GM19467 (cell line): ENCODE measurements around the gene ETV6.

Experiments
- ATAC-seq: cut with Tn5 transposase; IDR thresholded peaks from one replicate; pipeline ENCODE4 v1.9.1; 2021; ENCODE audit warnings: mild to moderate bottlenecking, moderate library complexity; ENCODE audit not compliant: unreplicated experiment

Gene ETV6

DNA sequence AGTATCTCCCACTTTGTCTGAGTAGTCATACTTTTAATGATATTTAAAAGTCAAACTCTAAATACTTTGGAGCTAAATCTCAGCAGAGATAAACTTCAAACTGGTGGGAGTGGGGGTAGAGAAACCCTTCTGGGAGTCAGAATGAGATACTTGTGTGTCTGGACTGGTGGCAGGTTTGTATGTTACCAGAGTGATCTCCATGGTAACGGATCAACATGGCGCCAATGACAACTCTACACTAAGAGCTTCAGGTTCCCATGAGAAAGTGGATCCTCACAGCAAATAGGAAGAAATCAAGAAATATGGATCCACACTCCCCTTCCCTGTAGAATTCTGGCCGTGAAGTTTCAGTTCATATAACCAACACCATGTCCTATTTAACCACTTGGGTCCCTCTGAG lies 121.9 kb downstream of the ETV6 start:
- no peak for ATAC-seq

DNA sequence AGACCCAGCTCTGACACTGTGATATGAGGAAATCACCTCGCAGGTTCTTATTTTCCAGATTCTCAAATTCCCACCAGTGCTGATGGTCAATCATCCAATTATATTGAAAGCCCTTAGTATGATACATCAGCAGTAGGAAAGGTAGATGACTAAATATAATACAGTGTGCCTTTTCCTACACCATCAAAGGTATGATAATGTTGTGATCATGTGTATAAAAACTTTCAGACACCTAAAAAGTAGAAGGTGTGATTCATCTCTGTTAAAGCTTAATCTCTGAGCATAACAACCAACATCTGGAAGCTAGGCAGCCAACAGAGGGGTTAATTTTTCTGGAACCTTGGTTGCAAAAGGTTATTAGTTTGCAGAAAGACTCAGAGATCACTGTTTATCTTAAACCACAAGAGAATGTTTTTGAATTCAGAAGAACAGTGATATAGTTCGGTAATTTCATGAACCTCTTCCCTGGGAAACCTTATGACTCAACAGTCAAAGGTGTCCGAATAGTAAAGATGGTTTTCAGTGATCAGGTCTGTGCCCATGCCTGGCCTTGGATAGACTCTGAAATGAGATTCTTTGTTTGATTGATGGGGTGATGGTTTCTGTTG lies 122.5 kb downstream of the ETV6 start:
- ATAC-seq, result no peak

DNA sequence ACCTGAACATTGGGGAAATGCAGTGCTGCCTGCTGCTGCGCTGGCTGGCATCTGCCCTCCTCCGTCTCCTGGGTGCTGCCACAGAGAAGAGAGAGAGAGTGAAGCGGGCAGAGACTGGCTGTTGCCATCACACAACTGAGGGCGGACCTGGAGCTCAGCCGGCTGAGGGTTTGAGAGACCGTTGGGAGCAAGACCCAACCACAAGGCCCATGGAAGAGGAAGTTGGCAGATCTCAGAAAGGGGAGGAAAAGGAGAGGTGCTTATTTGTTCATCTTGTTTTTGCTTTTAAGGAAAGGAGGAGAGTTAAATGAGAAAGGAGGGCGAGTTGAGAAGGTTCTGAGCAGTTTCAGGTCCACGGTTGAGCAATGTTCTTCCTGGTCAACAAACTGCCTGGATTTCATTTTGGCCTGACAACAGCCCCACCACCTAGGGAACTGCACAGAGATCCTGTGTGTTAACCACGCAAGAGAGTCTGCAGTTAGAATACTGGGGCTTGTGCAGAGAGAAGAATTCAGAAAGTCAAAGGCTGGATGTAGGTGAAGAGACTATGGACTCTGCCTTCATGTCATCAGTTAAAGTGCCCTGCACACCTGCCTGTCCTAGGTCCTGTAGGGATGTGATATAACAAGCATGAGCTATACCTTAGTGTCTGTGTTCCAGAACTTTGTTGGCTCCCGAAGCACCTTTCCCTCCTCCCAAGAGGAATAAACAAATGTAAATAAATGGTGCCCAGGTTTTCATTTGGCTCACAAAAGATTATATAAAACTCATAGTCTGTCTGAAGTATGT lies 124.6 kb downstream of the ETV6 start:
- no peak for ATAC-seq

DNA sequence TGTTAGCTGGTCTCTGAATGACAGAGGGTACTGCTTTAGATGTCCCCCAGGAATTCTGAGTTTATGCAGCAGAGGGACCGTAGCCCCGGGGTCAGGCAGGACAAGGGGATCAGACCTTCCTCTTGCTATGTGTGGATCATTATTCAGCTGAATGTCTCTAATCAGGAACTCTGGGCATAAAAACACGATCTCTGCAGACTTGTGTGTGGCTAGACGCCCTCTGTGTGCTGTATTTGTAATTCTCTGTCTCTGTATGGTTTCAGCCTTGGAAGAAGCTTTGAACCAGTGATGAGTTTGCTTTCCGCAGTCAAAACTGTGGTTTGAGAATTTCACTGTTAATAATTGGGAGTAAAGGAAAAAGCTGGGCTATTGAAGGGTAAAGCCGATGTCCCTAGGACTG lies 125.3 kb downstream of the ETV6 start:
- no peak for ATAC-seq

DNA sequence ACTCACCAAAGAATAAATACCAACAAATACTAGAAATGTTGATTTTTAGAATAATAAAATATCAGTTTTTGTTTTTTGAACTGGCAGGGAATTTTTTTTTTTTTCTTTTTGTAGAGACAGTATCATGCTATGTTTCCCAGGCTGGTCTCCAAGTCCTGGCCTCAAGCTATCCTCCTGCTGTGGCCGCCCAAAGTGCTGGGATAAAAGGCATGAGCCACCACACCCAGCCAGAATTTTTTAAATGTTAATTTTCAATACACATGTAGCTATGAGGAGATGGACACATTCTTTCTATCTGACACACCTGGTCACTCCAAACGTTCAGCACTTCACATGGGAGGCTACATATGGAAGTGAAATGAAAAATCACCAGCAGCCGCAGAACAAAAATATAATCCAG lies 126.8 kb downstream of the ETV6 start:
- ATAC-seq, result no peak

DNA sequence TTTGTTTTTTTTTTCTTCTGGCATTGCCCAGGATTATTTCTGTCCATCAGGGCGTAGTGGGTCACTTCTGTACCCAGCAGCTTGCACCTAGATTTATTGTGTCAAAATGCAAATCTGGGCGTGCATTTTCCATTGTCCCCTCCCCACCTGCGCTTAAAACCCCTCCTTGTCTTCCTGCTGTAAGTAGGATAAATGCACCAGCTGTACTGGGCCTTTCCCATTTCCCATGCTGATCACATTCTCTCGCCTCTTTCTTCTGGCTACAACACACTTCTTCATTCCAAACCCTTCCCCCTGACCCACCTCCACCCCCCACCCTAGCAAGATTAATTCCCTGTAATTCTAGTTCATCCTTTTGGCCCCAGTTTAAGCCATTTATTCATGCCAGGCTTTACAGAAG lies 128.0 kb downstream of the ETV6 start:
- no peak for ATAC-seq

DNA sequence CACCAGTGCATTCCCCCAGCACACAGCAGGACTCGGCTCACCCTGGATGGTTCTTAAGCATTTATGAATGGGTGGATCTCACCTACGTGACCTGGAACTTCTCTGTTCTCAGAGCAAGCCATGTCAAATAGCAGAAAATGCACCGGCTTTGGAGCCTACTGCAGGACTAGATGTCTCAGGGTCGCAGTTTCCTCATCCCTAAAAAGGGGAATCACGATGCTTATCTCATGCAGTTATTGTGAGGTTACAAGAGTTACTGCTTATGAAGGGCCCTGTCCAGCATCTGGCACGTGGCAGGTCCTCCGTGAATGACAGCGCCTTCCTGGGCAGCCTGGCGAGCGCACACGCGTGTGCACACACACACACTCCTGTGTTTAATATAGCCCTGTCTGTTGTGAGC lies 128.5 kb downstream of the ETV6 start:
- ATAC-seq, result no peak

DNA sequence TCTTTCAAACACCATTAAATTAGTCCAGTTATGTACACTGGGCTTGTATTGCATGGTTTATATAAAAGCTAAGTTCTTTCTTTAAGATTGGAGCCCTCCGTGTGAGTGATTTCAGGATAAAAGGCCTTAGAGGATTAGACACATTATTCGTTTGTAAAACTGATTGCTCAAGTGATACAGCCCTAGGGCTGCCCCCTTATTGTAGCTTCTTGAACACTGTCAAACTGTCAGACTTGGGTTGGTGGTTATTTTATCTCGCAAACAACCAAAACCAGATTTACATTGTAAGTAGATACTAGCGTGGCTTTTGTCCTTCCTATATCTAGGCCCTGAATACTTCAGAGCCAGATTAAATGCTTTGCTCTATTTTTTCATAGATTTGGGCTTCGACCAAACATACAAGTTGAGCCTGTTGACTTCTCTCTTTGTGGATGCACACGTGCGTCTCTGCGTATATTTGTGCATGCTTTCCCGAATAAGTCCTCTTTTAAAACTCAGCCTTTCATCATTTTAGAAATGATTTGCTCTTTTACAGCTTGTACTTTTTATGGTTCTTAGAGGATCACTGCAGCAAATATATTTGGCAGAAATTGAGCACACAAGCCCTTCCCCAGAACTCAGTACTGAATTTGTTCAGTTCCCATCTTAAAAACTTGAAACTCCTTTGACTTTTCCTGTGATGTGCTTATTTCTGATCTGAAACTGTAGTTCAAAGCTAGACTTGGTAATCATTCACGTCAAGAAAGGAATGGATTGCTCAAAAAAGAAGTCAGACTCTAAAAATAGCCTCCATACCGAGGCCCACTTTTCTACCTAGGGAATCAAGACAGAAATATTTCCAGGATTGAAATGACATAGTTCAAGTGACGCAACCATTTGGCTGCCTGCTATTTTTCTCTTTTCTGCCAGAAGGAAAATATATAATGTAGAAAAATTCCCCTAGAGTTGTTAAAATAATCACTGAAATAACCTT lies 129.5 kb downstream of the ETV6 start:
- no peak for ATAC-seq

DNA sequence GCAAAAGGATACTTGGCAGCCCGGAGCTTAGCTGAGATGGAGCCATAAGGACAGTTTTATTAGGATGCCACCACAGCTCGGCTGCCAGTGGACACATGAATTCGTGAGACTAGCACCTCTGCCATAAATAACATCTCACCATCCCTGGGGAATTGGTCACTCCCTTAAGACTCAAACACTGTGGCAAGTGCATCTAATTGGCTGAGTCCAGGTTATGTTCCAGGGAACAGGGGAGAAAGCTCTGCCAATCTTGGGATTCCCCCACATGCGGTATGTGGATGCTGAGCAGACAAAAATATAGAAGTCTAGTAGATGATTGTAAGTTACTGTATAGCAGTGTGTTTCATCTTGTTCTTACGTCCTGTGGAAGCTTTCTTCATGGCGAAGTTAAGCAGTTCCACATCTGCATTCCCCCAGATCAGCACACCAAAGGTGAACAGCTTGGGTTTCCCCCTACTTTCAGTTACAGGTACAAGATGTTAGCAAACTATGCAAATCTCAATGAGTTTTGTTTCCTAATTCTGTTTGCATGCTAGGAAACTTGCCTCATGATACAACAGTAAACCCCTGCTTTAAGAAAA lies 131.1 kb downstream of the ETV6 start:
- ATAC-seq, result peak; percentile 66

DNA sequence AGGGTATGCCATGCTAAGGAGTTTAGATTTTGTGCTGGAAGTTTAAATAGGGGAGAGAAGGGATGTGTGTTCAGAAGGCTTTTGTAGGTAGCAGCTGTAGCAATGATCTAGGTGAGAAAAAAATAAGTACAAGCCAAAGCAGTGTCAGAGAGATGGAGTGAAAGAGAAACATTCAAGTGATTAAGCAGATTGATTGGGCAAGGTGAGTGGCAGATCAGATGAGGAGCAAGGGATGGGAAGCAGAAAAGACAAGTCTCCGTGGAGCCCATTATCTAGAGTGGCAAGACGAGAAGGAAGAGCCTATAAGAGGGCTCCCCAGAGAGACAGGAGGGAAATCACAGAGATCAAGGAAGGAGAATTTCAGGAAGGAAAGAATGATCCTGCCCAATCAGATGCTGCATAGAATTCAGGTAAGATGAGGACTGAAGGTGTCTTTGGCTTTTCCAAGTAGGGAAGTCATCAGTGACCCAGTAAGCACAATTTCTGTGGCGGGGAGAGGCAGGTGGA lies 133.5 kb downstream of the ETV6 start:
- ATAC-seq, result no peak

DNA sequence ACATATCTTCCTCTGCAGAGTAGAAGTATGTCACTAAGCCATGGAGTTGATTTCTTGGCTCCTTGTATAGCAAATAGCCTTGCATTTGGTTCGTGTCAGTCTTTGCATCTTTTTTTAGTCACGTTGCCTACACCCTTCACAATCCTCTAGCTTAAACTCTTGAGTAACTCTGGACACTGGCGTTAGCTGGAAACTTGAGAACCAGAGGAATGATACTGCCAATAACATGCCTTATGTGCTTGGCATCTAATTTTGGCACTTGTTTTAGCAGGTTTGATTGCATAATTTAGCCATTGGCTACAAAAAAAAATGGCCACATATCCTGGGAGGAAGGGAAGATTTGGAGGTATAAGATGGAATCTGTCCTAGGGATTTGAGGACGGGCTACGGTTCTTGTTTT lies 136.2 kb downstream of the ETV6 start:
- ATAC-seq, result no peak

DNA sequence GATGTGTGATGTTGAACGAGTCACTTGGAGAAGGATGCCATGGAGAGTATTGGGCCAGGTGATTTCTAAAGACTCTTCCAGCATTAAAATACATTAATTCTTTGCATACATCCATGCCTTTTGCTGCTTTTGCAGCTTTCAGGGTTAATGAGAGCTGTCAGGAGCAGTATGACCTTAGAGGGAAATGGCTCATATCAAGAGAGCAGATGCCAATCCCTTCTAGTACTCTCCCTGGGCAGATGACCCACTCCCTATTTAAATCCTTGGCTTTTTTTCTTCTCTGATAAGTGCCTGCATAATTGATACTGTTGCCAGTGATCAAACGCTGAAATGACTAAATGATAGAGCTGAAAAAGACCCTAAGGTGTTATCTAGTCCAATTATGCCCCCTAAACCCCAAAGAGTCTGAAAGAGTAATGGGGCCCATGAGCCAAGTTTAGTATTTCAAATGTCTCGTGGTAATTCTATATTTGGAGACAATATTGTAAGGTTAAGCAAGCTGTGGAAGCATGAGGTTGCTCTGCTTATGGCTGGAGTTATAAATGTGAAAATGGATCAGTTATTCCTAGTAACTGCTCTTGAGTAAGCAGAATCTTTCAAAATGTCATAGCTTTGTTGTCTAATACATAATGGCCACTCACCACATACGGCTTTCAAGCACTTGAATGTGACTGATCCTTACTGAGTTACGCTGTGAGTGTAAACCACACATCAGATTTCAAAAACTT lies 137.3 kb downstream of the ETV6 start:
- ATAC-seq, result no peak

DNA sequence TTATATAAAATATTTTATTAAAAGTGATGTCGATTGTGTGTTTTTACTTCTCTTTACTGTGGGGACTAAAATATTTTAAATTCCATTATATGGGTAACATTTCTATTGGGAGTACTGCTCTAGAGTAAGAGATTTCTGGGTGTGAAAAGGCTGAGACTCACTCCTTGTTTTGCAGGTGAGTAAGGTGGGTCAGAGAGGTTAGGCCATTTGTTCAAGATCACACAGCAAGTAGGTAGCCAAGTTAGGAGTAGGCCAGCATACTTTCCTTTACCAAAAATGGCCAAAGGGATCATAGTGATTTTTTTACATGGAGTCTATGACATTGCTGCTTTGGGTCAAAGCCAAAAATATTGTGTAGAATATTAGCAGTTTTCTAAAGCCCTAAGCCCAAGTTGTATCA lies 138.0 kb downstream of the ETV6 start:
- ATAC-seq, result no peak

DNA sequence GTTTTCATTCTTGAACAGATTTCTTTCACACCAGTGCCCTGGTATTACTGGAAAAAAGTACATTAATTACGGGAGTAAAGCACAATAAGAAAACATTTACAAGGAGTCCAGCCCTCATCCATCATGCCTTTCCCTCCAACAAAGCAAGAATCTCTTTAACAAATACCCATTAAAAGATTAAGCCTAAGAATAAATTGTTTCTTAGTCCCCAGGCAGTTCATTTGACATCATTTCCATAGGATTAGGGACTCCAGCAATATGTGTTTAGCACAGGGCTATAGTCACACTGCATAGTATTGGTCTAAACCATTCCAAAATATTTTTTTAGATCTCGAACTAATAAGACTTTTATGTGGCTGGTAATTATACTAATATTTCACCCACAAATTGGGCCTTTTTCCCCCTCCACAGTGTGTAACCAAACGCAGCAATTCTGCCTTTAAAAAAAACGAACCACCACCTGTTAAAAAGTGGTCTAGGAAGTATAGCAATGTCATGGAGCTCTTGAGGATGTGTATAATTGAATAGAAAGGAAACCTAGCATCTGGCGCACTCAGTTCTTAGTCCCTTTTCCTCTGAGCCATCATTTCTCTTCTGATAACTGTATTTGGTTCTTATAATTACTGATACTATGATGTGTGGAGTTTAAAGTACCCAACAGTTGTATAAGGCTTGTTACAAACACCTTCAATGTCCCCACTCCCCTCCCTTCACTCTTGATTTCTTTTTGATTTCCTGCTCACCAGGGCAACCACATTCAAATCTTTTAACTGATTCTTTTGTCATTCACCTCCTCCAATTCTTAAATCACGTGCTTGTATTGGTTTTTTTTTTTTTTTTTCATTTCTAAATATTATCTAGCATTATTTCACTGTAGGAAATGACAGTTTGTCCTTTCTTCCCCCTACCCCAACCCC lies 138.7 kb downstream of the ETV6 start:
- ATAC-seq, result no peak

DNA sequence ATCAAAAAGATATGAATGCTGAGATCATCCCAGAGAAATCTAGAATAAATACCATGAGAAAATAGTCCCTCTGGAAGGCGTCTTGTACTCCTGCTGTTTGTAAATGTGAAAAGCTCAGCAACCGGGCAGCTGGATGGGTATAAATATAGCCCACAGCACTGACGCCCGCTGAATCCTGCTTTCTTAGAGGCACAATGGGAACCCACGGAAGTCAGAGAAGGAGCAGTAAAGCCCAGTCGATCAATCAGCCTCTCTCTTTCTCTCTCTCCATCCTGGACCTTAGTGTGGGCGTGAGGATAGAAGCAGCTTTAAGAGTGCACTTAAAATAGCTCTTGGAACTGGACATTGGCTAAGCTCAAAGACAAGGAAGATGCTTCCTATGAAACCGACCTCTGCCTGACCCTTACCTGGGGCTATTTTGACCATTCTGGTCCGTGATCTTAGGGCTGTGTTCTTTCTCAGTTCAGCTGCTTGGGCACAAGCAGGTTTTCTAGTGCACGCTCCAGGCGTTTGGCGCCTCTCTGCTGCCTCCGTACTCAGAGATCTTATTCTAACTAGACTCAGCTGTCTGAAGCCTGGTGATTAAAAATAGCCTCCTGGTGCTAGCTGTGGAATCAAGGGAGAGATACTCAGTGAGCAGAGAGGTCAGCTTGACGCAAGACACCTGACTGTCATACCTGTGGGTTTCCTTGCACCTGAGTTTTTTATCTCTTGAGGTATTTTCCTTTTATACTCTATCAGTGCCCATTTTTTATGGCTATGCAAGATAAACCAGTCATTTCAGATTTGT lies 144.6 kb downstream of the ETV6 start:
- ATAC-seq, result no peak

DNA sequence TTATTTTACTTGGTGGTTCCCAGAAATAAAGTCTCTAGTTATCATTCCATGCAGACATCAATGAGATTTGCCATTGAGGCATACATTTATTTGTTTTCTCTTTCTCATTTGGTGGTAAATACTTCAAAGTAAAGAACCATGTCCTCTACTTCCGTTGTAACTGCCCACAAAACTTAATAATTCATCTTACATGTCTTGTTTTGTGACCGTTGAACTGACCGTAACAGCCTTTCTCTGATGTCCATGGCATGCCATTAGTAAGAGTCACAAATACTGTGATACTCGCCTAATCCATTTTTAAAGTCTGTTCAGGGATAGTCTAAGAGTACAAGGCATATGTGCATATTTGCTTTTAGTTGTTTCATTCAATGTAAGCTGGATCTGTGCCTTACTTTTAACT lies 145.3 kb downstream of the ETV6 start:
- no peak for ATAC-seq

DNA sequence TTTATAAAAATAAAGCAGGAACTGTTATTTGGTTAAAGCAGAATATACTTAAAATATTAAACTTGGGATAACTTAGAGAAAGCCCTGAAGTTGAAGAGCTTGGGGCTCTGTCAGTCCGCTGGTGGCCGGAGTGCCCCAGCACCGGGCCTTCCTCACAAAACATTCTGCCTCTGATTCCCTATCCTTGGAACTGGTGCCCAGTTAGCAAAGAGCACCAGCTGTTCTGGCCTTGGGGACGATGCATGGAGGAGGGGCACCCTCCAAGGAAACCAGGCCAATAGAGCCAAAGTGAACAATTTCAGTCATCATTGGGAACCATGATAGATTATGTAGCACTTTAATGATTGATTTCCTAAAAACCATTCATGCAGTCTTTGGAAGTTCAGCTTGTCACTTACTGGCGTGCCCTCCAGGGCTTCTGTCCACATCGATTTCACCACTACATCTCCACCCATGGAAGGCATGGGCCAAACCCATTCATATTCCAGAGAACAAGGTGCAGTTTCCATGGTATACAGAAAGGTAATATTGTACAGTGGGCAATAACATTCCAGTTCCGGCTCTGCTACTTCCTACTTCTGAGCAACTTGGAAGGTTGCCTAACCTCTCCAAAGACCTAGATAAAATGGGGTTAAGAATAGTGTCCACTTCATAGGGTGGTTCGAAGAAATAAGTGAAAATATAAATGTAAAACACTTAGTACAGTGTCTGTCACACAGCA lies 145.9 kb downstream of the ETV6 start:
- no peak for ATAC-seq

DNA sequence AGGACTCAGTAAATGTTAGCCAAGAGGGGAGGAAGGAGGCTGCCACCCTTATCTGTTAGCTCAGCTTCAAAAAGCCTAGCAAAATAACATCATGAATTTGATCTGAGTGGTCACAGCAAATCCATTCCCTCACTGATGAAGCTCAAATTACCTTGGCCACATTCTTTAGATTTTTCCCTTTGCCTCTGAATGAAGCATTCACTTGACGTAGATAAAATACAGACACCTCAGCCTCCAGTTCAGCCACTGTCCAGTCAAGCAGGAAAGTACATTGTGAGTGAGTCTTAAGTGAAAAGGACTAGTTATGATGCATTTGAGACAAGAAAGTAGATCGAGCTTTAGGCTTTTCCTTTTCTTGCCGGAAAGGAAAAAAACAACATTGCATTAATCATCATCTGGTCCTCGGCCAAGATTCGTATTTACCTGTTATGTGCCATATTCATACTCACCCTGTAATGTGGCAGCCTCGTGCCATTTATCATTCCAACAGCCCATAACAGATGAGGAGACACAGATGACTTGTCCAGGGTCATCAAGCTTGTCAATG lies 146.5 kb downstream of the ETV6 start:
- ATAC-seq, result no peak
